C4-2B (cell line): ENCODE data around the gene GFPT2.

Experiments used
- H3K27ac ChIP-seq: fragments of 450-650 bp; 2 replicates; pipeline ENCODE4 v1.5.1; 2017
- CTCF ChIP-seq: fragments of 450-650 bp; conservative IDR thresholded peaks from 2 replicates; pipeline ENCODE4 v1.5.1; 2017; ENCODE audit warnings: mild to moderate bottlenecking
- ZFX ChIP-seq: fragments of 450-650 bp; IDR thresholded peaks from 2 replicates; pipeline ENCODE4 v1.6.1; 2017

Gene GFPT2

GRCh38 chr5:180395540-180396274 lies 42.6 kb upstream of the GFPT2 start:
- no peak overlapping the region for H3K27ac ChIP-seq
- TF ChIP-seq CTCF (no peak), ZFX (no peak)

GRCh38 chr5:180394031-180394636 lies 41.0 kb upstream of the GFPT2 start:
- TF ChIP-seq CTCF = no peak
- TF ChIP-seq ZFX = no peak
- no peak overlapping the region for H3K27ac ChIP-seq

GRCh38 chr5:180391276-180391675 lies 38.1 kb upstream of the GFPT2 start:
- no peak for TF ChIP-seq ZFX
- TF ChIP-seq CTCF = no peak
- no peak overlapping the region for H3K27ac ChIP-seq

GRCh38 chr5:180390441-180391190 lies 37.5 kb upstream of the GFPT2 start:
- no peak overlapping the region for H3K27ac ChIP-seq
- TF ChIP-seq ZFX = no peak
- no peak for TF ChIP-seq CTCF

- no peak overlapping the region for H3K27ac ChIP-seq
- TF ChIP-seq CTCF = no peak
- TF ChIP-seq ZFX = no peak
Measured at GRCh38 chr5:180389252-180390101, 36.3 kb upstream of the GFPT2 start.

- TF ChIP-seq CTCF (no peak), ZFX (no peak)
- H3K27ac ChIP-seq = no peak overlapping the region
Measured at GRCh38 chr5:180387798-180388197, 34.7 kb upstream of the GFPT2 start.
